Naive thymus-derived CD4-positive, alpha-beta T cell (primary cell): ENCODE results near the gene TET3. TPM values are rescaled to one million over a fixed set of nuclear protein-coding genes. Genes with fewer than 3 reads are reported as not detected.

Experiments used
- ATAC-seq: fragments of 150-1000 bp; cut with Tn5 transposase; 2 replicates; pipeline ENCODE4 v1.10.0; 2021; ENCODE audit warnings: mild to moderate bottlenecking, moderate library complexity
- CTCF ChIA-PET: fragments of 350-600 bp; sonication (Branson Sonifier 250); formaldehyde crosslinking; loops from one replicate; lab custom pipeline; 2021; ENCODE audit warnings: antibody characterized with exemption; lab: Charles Lee
- POLR2A ChIA-PET: fragments of 350-600 bp; sonication (Branson Sonifier 250); formaldehyde crosslinking; loops from one replicate; lab custom pipeline; 2021; ENCODE audit warnings: antibody characterized with exemption, inconsistent platforms; lab: Charles Lee
- DNase-seq, 9 donors: peaks; one replicate each; pipeline versions ENCODE4 v3.0.0 to v3.0.0-alpha.2; 2020 to 2022; ENCODE audit warnings: mixed read lengths in 1 of 9
- H3K27ac ChIP-seq: one replicate; pipeline ENCODE4 v1.7.0; 2013; ENCODE audit warnings: mild to moderate bottlenecking, low read depth, low read length, moderate library complexity
- H3K27me3 ChIP-seq, 2 donors: one replicate each; pipeline ENCODE4 v1.7.0; 2013; ENCODE audit warnings: low read length in 2 of 2, mild to moderate bottlenecking in 2 of 2, moderate library complexity in 2 of 2; ENCODE audit not compliant: control insufficient read depth in 2 of 2, insufficient read depth in 2 of 2
- H3K36me3 ChIP-seq, 3 experiments: 1 replicate in 2 of 3; 2 replicates in 1 of 3; pipeline ENCODE4 v1.7.0; 2013; ENCODE audit warnings: low read length in 3 of 3, mild to moderate bottlenecking in 3 of 3, moderate library complexity in 1 of 3; ENCODE audit not compliant: insufficient read depth in 3 of 3, control insufficient read depth in 2 of 3
- H3K4me1 ChIP-seq, 2 donors: one replicate each; pipeline ENCODE4 v1.7.0; 2013; ENCODE audit warnings: low read length in 2 of 2, mild to moderate bottlenecking in 2 of 2, moderate library complexity in 1 of 2; ENCODE audit not compliant: control insufficient read depth in 2 of 2, insufficient read depth in 2 of 2
- H3K4me3 ChIP-seq: 2 replicates; pipeline ENCODE4 v1.7.0; 2013; ENCODE audit warnings: mild to moderate bottlenecking, low read length
- H3K9me3 ChIP-seq, 3 experiments: 1 replicate in 2 of 3; 2 replicates in 1 of 3; pipeline ENCODE4 v1.7.0; 2013; ENCODE audit warnings: low read length in 3 of 3; ENCODE audit not compliant: control insufficient read depth in 2 of 3
- H3K27ac Mint-ChIP-seq, 9 donors: one replicate each; pipeline ENCODE4 v1.8.0; 2020 to 2022; ENCODE audit warnings: mixed read lengths in 9 of 9, mild to moderate bottlenecking in 8 of 9, moderate library complexity in 5 of 9, inconsistent platforms in 2 of 9
- H3K27me3 Mint-ChIP-seq, 5 donors: one replicate each; pipeline ENCODE4 v1.8.0; 2021 to 2022; ENCODE audit warnings: mixed read lengths in 5 of 5, mild to moderate bottlenecking in 1 of 5
- H3K36me3 Mint-ChIP-seq, 5 donors: one replicate each; pipeline ENCODE4 v1.8.0; 2020 to 2022; ENCODE audit warnings: mixed read lengths in 5 of 5, mild to moderate bottlenecking in 3 of 5, inconsistent platforms in 1 of 5
- H3K4me1 Mint-ChIP-seq, 7 donors: one replicate each; pipeline ENCODE4 v1.8.0; 2020 to 2022; ENCODE audit warnings: mixed read lengths in 7 of 7, mild to moderate bottlenecking in 3 of 7, inconsistent platforms in 1 of 7
- H3K4me3 Mint-ChIP-seq, 10 donors: one replicate each; pipeline ENCODE4 v1.8.0; 2020 to 2022; ENCODE audit warnings: mild to moderate bottlenecking in 10 of 10, mixed read lengths in 10 of 10, moderate library complexity in 6 of 10, inconsistent platforms in 2 of 10
- H3K9me3 Mint-ChIP-seq, 11 donors: one replicate each; pipeline ENCODE4 v1.8.0; 2020 to 2022; ENCODE audit warnings: mixed read lengths in 11 of 11, mild to moderate bottlenecking in 4 of 11, inconsistent platforms in 1 of 11, moderate library complexity in 1 of 11
- intact Hi-C, 2 donors: fragments of 100-400 bp; cut with micrococcal nuclease; formaldehyde crosslinking; loops; one replicate each; pipeline ENCODE4 v1.15.1; 2023
- polyA plus RNA-seq, 2 donors: library from polyadenylated mRNA; unstranded; fragments of 300-500 nt; fragmentation: Illumina TruSeq; gene quantifications; one replicate each; pipeline ENCODE4 v1.2.3, GENCODE V29; 2021
- total RNA-seq, 6 experiments: library from RNA in 5 of 6; stranded (reverse) in 5 of 6; gene quantifications; 1 replicate in 5 of 6; 2 replicates in 1 of 6; pipeline ENCODE4 v1.2.3 and lab custom pipeline; 2021 to 2026

The TET3 gene
- total and polyA plus RNA-seq, 7 experiments from 2014 or later: 0.77 to 38.6 (median 24.9) TPM

DNA sequence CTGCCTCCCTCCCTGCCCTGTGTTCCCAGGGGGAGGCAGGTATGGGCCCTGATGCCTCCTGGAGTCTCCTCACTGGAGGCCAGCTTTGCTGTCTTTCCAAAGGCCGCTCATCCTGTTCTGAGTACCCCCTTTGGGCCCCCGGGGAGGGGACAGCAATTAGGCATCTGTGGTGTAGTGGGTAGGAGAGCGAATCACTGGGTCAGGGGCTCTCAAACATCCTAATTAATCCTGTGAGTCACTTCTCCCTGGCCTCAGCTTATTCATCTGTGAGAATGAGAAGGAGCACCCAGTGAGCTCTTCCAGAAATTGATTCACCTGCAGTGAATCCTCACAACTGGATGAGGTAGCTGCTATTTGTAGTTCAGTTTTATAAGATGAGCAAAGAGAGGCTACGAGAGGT, 16.4 kb downstream of the TET3 start:
- POLR2A ChIA-PET: interaction anchor here (0.6 to 3.0 kb wide), 2 partner anchors 14 to 224 kb away, joined by 4 to 15 read pairs; no protein-coding TSS in a partner anchor

DNA sequence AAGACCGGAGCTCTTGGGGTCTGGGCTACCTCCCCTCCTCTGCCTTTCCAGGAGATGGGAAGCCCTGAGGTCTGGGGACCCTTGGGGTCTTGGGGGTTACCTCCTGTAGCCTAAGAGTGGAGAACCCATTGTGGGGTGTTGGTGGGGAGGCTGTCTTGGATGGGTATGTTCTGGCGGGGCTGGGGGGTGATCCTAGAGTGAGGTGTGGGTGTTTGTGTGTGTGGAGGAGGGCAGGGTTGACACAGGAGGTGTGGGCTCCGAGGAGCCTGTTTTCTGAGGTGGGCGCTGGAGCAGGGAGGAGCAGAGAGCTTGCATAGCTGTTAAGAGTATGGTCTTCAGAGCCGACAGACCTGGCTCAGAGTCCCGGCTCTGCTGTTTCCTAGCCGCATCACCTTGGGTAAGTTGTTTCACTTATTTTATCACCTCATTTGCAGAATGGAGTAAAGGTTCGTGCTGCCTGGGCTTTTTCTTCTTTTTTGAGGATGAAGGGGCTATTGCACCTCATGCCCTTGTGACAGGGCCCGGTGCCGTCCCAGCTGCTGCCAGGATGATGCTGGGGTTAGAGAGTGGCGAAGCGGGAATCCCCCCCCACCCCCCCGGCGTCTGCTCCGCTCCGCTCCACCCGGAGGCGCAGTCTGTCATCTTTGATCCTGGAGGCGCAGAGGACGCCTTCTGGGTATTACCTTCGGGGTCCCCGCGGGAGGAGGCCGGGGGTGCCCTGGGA, 17.2 kb downstream of the TET3 start:
- H3K4me3 Mint-ChIP-seq: peak overlapping the region; percentile 80 to 95 (median 88)
- intact Hi-C loops: loop anchor here (1.0 to 2.0 kb wide), 13 partner anchors 16 to 145 kb away; partner anchors contain the start of genes DGUOK (in 2 of the 2) and BOLA3 (in 1 of the 2)
- Histone ChIP-seq H3K4me1 (peaks cover 9 to 38% of the 10 kb centered on the region in 2 donors), H3K27ac (peak overlapping the region; percentile 64), H3K4me3 (peak overlapping the region; percentile 46), H3K9me3 (no peaks in the 10 kb centered on the region), H3K27me3 (no peaks in the 10 kb centered on the region), H3K36me3 (peaks cover 0 to 18% (median 0%) of the 10 kb centered on the region in 3 experiments)
- no peaks in the 10 kb centered on the region for H3K9me3 Mint-ChIP-seq
- ChIA-PET CTCF (interaction anchor here (0.6 to 1.5 kb wide), 5 partner anchors 15 to 102 kb away, joined by 3 to 4 read pairs (median 3); no protein-coding TSS in a partner anchor), POLR2A (interaction anchor here (0.6 to 3.0 kb wide), 3 partner anchors 15 to 225 kb away, joined by 4 to 15 read pairs (median 5); no protein-coding TSS in a partner anchor)
- DNase-seq: peak in 1 of 9 donors; percentile 76
- peak overlapping the region; percentile 51 to 93 (median 88) for H3K27ac Mint-ChIP-seq
- ATAC-seq: peak; percentile 60
- peaks cover 0 to 13% (median 4%) of the 10 kb centered on the region in 5 donors for H3K36me3 Mint-ChIP-seq
- no peaks in the 10 kb centered on the region for H3K27me3 Mint-ChIP-seq
- peaks cover 61 to 91% (median 79%) of the 10 kb centered on the region in 7 donors for H3K4me1 Mint-ChIP-seq

More for the DNA sequence above, 16.4 kb downstream of the TET3 start:
- H3K27me3 Mint-ChIP-seq: no peaks in the 10 kb centered on the region
- Histone ChIP-seq H3K27ac (peak overlapping the region; percentile 64), H3K4me1 (peaks cover 9 to 41% of the 10 kb centered on the region in 2 donors), H3K9me3 (no peaks in the 10 kb centered on the region), H3K36me3 (peaks cover 0 to 10% (median 0%) of the 10 kb centered on the region in 3 experiments), H3K4me3 (no peak overlapping the region), H3K27me3 (no peaks in the 10 kb centered on the region)
- CTCF ChIA-PET: interaction anchor here (0.6 to 1.5 kb wide), 5 partner anchors 14 to 103 kb away, joined by 3 to 4 read pairs (median 3); no protein-coding TSS in a partner anchor
- H3K4me3 Mint-ChIP-seq: peak overlapping the region; percentile 62 to 95 (median 87)
- peaks cover 0 to 12% (median 3%) of the 10 kb centered on the region in 5 donors for H3K36me3 Mint-ChIP-seq
- no peaks in the 10 kb centered on the region for H3K9me3 Mint-ChIP-seq
- peaks cover 61 to 92% (median 80%) of the 10 kb centered on the region in 7 donors for H3K4me1 Mint-ChIP-seq
- ATAC-seq (no peak), DNase-seq (no peak)
- H3K27ac Mint-ChIP-seq: peak overlapping the region in 8 of 9 donors; percentile 6 to 93 (median 86)
- intact Hi-C loops: no loop called here

DNA sequence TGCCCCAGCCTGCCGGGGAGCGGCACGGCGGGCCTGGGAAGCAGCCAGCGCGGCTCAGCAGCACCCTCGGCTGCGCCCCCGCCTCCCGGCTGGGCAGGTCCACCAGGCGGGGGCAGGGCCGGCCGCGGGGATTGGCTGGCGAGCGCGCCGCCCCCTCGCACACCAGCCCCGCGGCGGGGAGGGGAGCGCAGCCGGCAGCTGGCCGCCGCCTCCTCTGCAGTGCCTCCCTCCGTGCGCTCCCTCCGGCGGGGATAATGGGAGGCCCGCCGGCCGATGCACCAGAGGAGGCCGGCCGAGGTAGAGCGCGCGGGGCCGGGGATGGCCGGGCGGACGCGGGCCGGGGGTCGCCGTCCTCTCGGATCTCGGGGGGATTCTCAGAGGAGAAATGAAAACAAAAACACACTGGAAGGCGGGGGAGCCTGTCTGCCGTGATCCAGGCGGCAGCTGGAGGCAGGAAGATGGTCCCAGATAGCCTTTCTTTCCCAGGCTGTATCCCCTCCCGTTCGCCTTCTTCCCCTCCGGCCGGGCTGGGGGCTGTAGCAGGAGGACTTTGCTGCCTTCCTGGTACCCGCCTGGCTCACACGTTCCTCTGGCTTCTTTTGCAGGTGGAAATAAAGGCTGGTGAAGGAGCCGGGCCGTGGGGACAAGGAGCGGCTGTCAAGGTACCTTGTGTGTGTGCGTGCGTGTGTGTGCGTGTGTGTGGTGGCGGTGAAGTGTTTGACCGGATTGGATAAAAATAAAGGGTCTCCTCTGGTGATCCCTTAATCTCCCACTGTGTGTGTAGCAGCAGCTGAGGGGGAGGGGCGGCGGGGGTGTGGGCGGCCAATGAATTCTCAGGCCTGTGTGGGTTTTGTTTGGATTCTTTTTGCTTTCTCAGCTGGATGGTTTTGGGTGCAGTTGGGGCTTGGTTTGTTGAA, 18.1 kb downstream of the TET3 start:
- intact Hi-C loops: loop anchor here (1.0 to 2.0 kb wide), 13 partner anchors 16 to 145 kb away; partner anchors contain the start of genes DGUOK (in 2 of the 2) and BOLA3 (in 1 of the 2)
- ChIA-PET CTCF (interaction anchor here (0.7 to 1.0 kb wide), 3 partner anchors 51 to 117 kb away, joined by 3 read pairs; no protein-coding TSS in a partner anchor), POLR2A (interaction anchor here (0.5 to 3.0 kb wide), 3 partner anchors 16 to 465 kb away, joined by 3 to 15 read pairs (median 5); no protein-coding TSS in a partner anchor)
- peaks cover 0 to 18% (median 0%) of the 10 kb centered on the region in 3 experiments for H3K36me3 ChIP-seq
- peaks cover 9 to 35% of the 10 kb centered on the region in 2 donors for H3K4me1 ChIP-seq
- peaks cover 0 to 18% (median 4%) of the 10 kb centered on the region in 5 donors for H3K36me3 Mint-ChIP-seq
- H3K4me3 ChIP-seq: peak overlapping the region; percentile 49
- H3K27me3 Mint-ChIP-seq: no peaks in the 10 kb centered on the region
- ATAC-seq (peak; percentile 95), DNase-seq (peak in 8 of 9 donors; percentile 71 to 89 (median 80))
- peak overlapping the region; percentile 67 for H3K27ac ChIP-seq
- no peaks in the 10 kb centered on the region for H3K27me3 ChIP-seq
- peaks cover 55 to 89% (median 75%) of the 10 kb centered on the region in 7 donors for H3K4me1 Mint-ChIP-seq
- H3K4me3 Mint-ChIP-seq: peak overlapping the region; percentile 82 to 91 (median 86)
- no peaks in the 10 kb centered on the region for H3K9me3 Mint-ChIP-seq
- peak overlapping the region in 6 of 9 donors; percentile 59 to 81 (median 76) for H3K27ac Mint-ChIP-seq
- H3K9me3 ChIP-seq: no peaks in the 10 kb centered on the region

DNA sequence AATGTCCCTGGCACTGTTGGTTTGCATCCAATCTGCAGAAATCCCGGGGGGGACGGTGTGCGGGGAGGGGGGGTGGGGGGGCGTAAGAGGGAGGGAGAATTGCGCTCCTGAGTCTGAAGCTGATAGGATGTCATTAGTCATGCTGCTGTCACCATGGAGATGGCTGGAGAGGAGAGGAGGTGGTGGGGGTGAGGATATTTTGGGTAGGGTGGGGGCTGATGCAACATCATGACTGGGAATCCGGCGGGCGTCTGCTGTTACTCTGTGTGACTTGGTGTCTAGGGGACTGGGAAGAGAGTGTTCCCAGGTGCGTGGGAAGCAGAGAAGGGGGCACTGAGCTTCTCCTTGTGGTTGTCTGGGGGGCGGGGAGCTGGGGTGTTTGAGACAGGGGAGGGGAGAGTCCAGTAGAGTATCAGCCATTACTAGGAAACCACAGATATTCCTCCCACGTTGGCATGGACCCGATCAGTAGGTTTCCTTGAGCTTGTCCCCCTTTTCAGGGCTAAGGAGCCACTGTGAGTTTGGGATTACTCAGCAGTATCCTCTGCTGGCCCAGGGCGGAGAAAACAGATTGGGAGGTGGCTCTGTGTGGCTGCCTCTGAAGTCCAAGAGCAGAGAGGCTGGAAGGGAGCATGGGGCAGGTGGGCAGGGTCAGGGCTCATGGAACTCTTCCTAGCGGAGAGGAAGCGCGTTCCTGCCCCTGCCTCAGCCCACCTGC, 18.9 kb downstream of the TET3 start:
- intact Hi-C loops: loop anchor here (2.0 kb wide), 2 partner anchors 57 to 77 kb away; partner anchors contain the start of gene DGUOK (in 1 of the 2)
- ATAC-seq (no peak), DNase-seq (no peak)
- no peaks in the 10 kb centered on the region for H3K27me3 ChIP-seq
- no peaks in the 10 kb centered on the region for H3K9me3 Mint-ChIP-seq
- ChIA-PET CTCF (interaction anchor here (0.8 to 1.0 kb wide), 2 partner anchors 50 to 116 kb away, joined by 3 read pairs; no protein-coding TSS in a partner anchor), POLR2A (interaction anchor here (0.7 to 3.0 kb wide), 4 partner anchors 15 to 117 kb away, joined by 4 to 15 read pairs (median 5); no protein-coding TSS in a partner anchor)
- H3K4me1 ChIP-seq: peaks cover 9 to 26% of the 10 kb centered on the region in 2 donors
- peaks cover 0 to 20% (median 4%) of the 10 kb centered on the region in 5 donors for H3K36me3 Mint-ChIP-seq
- no peaks in the 10 kb centered on the region for H3K9me3 ChIP-seq
- H3K27ac Mint-ChIP-seq: peak overlapping the region in 3 of 9 donors; percentile 51 to 65 (median 59)
- no peak overlapping the region for H3K27ac ChIP-seq
- H3K4me3 Mint-ChIP-seq: peak overlapping the region in 8 of 10 donors; percentile 36 to 86 (median 56)
- H3K27me3 Mint-ChIP-seq: no peaks in the 10 kb centered on the region
- H3K4me1 Mint-ChIP-seq: peaks cover 54 to 89% (median 74%) of the 10 kb centered on the region in 7 donors
- H3K4me3 ChIP-seq: no peak overlapping the region
- H3K36me3 ChIP-seq: peaks cover 0 to 18% (median 0%) of the 10 kb centered on the region in 3 experiments

DNA sequence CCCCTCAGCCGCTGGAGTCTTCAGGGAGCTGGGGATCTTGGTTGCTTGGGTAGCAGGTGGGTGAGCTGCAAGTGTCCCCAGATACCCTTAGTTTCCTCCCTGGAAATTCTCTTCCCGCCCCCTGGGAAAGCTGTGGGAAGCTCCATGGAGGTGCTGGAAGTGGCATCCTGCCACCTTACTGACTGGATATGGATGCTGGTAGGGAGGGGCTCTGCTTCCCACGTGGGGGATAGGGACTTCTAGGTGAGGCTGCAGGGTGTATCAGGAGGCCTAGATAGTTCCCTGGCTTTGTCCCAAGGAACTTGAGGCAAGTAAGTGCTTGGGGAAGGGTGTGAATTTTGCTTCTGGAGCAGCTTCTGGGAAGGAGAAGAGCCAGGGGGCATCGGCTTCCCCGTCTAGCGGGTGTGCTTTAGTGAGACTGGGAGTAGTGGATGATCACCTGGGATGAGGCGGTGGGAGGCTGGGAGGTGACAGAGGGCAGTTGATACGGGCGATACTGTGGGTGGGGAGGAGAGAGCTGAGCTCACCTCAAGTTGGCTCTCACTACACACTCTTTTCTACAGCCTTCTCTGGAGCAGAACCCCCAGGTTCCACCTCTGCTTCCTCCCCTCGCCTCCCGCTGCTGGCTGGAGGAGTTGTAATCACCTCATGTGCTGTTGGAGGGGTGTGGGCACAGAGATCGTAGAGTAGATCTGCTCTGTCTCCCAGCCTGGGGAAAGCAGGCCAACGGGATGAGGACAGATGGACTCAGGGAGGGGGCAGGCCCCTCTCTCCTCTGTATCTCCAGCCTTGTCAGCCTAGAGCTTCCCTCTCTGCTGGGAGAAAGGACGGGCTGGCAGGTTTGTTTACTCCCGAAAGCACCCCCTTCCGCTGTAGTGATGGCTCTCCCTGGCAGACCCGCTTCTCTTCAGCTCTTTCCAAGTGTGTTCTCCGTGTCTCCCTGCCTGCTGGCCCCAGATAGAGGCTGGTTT, 19.8 kb downstream of the TET3 start:
- no peaks in the 10 kb centered on the region for H3K27me3 Mint-ChIP-seq
- peaks cover 0 to 26% (median 4%) of the 10 kb centered on the region in 5 donors for H3K36me3 Mint-ChIP-seq
- no peak overlapping the region for H3K27ac ChIP-seq
- no peaks in the 10 kb centered on the region for H3K9me3 ChIP-seq
- H3K4me3 ChIP-seq: no peak overlapping the region
- intact Hi-C loops: no loop called here
- no peaks in the 10 kb centered on the region for H3K27me3 ChIP-seq
- H3K27ac Mint-ChIP-seq: peak overlapping the region in 3 of 9 donors; percentile 51 to 65 (median 64)
- peaks cover 47 to 85% (median 67%) of the 10 kb centered on the region in 7 donors for H3K4me1 Mint-ChIP-seq
- CTCF ChIA-PET: interaction anchor here (1.0 kb wide), 1 partner anchor 49 kb away, joined by 3 read pairs; no protein-coding TSS in a partner anchor
- DNase-seq: no peak
- H3K9me3 Mint-ChIP-seq: no peaks in the 10 kb centered on the region
- peak overlapping the region in 7 of 10 donors; percentile 14 to 68 (median 20) for H3K4me3 Mint-ChIP-seq
- peaks cover 9 to 18% of the 10 kb centered on the region in 2 donors for H3K4me1 ChIP-seq
- POLR2A ChIA-PET: interaction anchor here (0.6 to 1.8 kb wide), 6 partner anchors 8 to 619 kb away, joined by 3 to 5 read pairs (median 4); no protein-coding TSS in a partner anchor
- peaks cover 0 to 18% (median 0%) of the 10 kb centered on the region in 3 experiments for H3K36me3 ChIP-seq
- no peak for ATAC-seq
